ENCODE results near the gene HMX2. TPM values are rescaled to one million over a fixed set of nuclear protein-coding genes. Genes with fewer than 3 reads are reported as not detected.

Gene HMX2
- total RNA-seq, 1 experiment from 2014 or later, result 0.46 TPM

- Histone ChIP-seq H4K91ac (ENCODE audit: insufficient read length, low read depth, low read length) (no peak overlapping the region), H2AFZ (ENCODE audit: low read length) (no peak overlapping the region), H2AK5ac (ENCODE audit: insufficient read length, low read length) (no peak overlapping the region), H3K9ac (ENCODE audit: extremely low read depth, insufficient read length, low read length) (no peak overlapping the region), H3K23ac (ENCODE audit: insufficient read length, low read depth, low read length) (no peak overlapping the region), H4K8ac (replicated peaks; ENCODE audit: insufficient read length, low read depth, low read length) (no peak overlapping the region), H3K4me2 (ENCODE audit: insufficient read depth, insufficient read length, low read length) (peak overlapping the region; percentile 66), H3K56ac (ENCODE audit: insufficient read length, low read depth, low read length) (no peak overlapping the region), H3K79me1 (ENCODE audit: insufficient read depth, low read depth, low read length, poor library complexity, severe bottlenecking) (no peaks in the 10 kb centered on the region), H4K20me1 (ENCODE audit: control insufficient read depth, insufficient read depth, insufficient read length) (no peaks in the 10 kb centered on the region), H3K79me2 (ENCODE audit: insufficient read depth, low read length) (no peaks in the 10 kb centered on the region), H2BK12ac (ENCODE audit: insufficient read length, low read depth, low read length) (no peak overlapping the region), H2BK15ac (ENCODE audit: low read depth, low read length) (no peak overlapping the region), H3K27ac (ENCODE audit: insufficient read length, low read depth, low read length) (no peak overlapping the region), H2BK5ac (ENCODE audit: insufficient read length, low read length) (no peak overlapping the region), H2BK20ac (ENCODE audit: low read depth, low read length, poor library complexity, severe bottlenecking) (no peak overlapping the region), H3K23me2 (ENCODE audit: insufficient read length, low read depth, low read length, poor library complexity, severe bottlenecking) (peaks cover 27% of the 10 kb centered on the region), H3K4ac (ENCODE audit: low read depth, low read length) (no peak overlapping the region), H3K14ac (ENCODE audit: insufficient read depth, low read length) (no peak overlapping the region), H4K5ac (ENCODE audit: insufficient read length, low read depth, low read length) (no peak overlapping the region), H2BK120ac (ENCODE audit: low read depth, low read length, poor library complexity, severe bottlenecking) (no peak overlapping the region), H3K4me1 (ENCODE audit: insufficient read depth, low read length) (no peaks in the 10 kb centered on the region; the same call in 1 of the 2 replicates), H3T11ph (ENCODE audit: low read length) (no peak overlapping the region), H3K18ac (ENCODE audit: insufficient read length, low read depth, low read length) (no peak overlapping the region), H3K9me3 (ENCODE audit: control insufficient read depth, low read depth, low read length) (no peaks in the 10 kb centered on the region), H3K27me3 (ENCODE audit: insufficient read depth, low read length) (peaks cover 88% of the 10 kb centered on the region)
- no CpG with 5 or more reads among the region's 43 CpGs for WGBS (ENCODE audit: extremely low coverage, insufficient read length, low lambda C conversion rate)
- peaks cover 99% of the 10 kb centered on the region for H3K27me3 Mint-ChIP-seq (ENCODE audit: low read depth)
- H3K36me3 Mint-ChIP-seq (ENCODE audit: insufficient read depth in 1 of 3, low read depth in 3 of 3), result no peaks in the 10 kb centered on the region
- peak; percentile 46 for TF ChIP-seq CTCF (conservative IDR thresholded peaks at IDR 0.05)
- H3K4me3 Mint-ChIP-seq, result peak overlapping the region in 1 of 2 experiments; percentile 78; a peak in 3 of 5 replicates
- no peak overlapping the region for H3K27ac Mint-ChIP-seq
- H3K4me1 Mint-ChIP-seq, result peaks cover 32 to 64% of the 10 kb centered on the region in 2 experiments
- peaks cover 0 to 8% of the 10 kb centered on the region in 2 experiments; a peak in 3 of 5 replicates for H3K9me3 Mint-ChIP-seq
- no peak for DNase-seq
Observed at GRCh38 chr10:123140164-123140982, 7.6 kb upstream of the HMX2 start.
